ENCODE measurements around the gene COPG2. TPM values are rescaled to one million over a fixed set of nuclear protein-coding genes. Genes with fewer than 3 reads are reported as not detected.

The COPG2 gene
- total RNA-seq, 1 donor from 2014 or later = 17.9 TPM

DNA sequence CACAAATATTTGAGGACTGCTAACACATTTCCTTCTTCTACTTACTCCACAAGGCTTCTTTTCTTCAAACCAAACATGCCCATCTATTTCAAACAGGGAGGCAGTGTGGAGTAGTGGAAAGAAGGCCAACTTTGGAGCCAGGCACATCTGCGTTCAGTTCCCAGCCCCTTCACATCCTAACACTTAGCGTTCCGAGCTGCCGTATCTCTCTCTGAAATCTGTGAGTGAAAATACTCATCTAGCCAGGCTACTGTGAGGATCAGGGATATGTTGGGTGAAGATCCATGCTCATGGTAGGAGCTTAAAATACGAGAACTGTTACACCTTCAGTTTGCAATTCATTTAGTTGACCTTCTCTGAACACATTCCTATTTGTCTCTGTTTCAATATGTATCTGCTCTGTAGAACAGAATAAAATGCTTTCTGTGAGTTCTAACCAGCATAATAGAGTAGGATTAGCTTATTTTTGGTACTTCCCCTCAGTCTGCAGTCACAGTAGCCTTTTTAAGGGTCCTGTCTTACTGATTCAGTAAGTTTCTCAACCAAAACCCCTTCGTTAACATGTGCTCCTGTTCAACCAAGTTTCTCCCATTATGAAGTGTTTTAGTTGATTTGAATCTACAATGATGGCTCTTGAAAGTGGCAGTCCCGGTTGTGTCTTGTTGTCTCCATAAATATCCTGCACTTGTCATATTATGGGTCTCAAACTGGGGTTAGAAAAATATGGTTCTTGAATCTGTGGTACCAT lies 180.0 kb downstream of the COPG2 start:
- intact Hi-C loops (cut with DNase I) = loop anchor here (5.0 kb wide), 2 partner anchors 211 to 234 kb away; no protein-coding TSS in a partner anchor
- DNase-seq (ENCODE audit: missing footprints) (no peak), ATAC-seq (no peak)

DNA sequence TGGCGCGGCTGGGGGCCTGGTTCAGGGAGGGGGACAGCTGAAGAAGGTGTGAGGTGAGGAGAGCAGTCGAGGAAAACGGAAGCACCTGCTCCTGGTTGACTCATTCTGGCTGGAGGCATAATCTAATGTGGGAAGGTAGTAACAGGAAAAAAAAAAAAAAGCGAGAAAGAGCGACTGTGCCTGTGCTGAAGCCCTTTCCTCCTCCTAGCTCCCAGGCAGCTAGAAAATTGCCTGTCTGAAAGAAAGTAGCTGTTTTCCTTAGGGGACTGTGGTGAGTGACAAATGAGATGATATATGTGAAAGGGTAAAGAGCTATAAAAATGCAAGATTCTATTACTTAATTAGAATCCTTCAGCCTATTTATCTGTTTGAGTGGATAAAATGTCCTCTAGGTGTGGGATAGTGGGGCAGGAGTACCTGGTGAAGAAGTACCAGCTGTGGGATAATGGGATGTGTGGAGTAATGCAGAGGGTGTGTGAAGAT lies 181.6 kb downstream of the COPG2 start:
- ATAC-seq = no peak
- no peak for DNase-seq (ENCODE audit: missing footprints)
- intact Hi-C loops (cut with DNase I) = loop anchor here (5.0 kb wide), 2 partner anchors 210 to 235 kb away; no protein-coding TSS in a partner anchor

GRCh38 chr7:130486114-130486953 lies 182.2 kb downstream of the COPG2 start:
- ATAC-seq (peak; percentile 62), DNase-seq (ENCODE audit: missing footprints) (peak; percentile 79)
- intact Hi-C loops (cut with DNase I) = loop anchor here (5.0 kb wide), 2 partner anchors 209 to 236 kb away; no protein-coding TSS in a partner anchor

GRCh38 chr7:130485734-130486113 lies 182.8 kb downstream of the COPG2 start:
- ATAC-seq = no peak
- DNase-seq (ENCODE audit: missing footprints) = no peak
- intact Hi-C loops (cut with DNase I) = loop anchor here (5.0 kb wide), 2 partner anchors 208 to 237 kb away; no protein-coding TSS in a partner anchor

DNA sequence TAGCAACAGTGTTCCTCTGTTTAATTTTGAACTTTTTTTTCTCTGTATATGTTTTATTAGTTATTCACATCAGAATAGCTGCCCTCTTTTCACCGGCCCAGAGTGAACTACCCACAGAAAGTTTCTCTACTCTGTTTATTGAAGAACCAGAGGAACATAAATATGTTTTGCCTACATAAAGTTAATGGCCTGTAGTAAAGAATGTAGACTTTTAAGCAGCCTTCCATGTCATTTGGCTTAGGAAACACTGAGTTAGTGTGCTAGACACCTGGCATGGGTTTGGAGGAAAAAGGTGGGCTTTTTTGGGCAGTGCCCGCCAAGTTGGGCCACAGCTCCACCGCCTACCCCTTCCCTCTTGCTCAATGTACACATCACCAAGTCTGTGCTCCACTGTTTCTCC lies 185.5 kb downstream of the COPG2 start:
- ATAC-seq = no peak
- intact Hi-C loops (cut with DNase I) = no loop called here

DNA sequence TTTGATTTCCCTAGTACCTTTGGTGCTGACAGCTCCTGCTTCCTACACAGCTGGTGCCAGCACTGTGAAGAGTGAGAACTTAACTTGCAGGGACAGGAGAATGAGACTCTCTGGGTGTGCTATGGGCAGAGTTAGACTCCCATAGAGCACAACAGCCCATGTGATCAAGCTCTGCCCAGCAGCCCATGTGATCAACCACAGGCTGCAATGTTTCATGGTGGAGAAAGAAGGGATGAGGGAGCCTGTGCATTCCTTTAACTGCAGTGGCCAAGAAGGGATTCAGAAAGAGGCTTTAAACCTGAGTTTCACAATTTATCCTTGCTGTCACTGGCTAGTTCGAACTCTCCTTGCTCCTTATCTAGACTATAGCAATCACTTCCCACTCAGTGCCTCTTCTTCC lies 186.7 kb downstream of the COPG2 start:
- ATAC-seq = no peak
- no peak for DNase-seq (ENCODE audit: missing footprints)
- intact Hi-C loops (cut with DNase I) = no loop called here

More for the DNA sequence above, 185.5 kb downstream of the COPG2 start:
- no peak for DNase-seq (ENCODE audit: missing footprints)

DNA sequence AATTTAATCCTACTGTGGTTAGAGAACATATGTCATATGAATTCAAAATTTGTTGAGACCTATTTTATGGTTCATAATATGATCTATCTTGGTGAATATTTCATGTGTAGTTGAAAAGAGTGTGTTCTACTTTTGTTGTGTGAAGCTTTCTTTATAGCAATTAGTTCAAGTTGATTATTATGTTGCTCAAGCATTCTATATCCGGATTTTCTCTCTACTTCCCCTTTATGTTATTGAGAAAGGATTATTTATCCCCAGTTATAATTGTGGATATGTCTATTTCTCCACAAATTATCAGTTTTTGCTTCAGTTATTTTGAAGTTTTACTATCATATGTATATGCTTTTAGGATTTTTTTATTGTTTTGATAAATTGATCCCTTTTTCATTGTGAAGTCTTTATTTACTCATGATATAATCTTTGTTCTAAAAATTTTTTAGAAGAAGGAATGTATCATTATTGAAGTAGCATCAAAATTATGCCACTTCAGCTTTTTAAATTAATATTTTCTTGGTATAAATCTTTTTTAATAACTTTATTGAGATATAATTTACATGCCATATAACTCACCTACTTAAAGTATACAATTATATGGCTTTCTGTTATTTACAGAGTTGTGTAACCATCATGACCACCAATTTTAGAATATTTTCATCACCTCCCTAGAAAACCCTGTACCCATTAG lies 188.7 kb downstream of the COPG2 start:
- intact Hi-C loops (cut with DNase I) = no loop called here
- DNase-seq (ENCODE audit: missing footprints) (no peak), ATAC-seq (no peak)

- DNase-seq (ENCODE audit: missing footprints) (no peak), ATAC-seq (no peak)
- intact Hi-C loops (cut with DNase I) = no loop called here
These were observed 189.6 kb downstream of the COPG2 start for GRCh38 chr7:130478991-130479390.

DNA sequence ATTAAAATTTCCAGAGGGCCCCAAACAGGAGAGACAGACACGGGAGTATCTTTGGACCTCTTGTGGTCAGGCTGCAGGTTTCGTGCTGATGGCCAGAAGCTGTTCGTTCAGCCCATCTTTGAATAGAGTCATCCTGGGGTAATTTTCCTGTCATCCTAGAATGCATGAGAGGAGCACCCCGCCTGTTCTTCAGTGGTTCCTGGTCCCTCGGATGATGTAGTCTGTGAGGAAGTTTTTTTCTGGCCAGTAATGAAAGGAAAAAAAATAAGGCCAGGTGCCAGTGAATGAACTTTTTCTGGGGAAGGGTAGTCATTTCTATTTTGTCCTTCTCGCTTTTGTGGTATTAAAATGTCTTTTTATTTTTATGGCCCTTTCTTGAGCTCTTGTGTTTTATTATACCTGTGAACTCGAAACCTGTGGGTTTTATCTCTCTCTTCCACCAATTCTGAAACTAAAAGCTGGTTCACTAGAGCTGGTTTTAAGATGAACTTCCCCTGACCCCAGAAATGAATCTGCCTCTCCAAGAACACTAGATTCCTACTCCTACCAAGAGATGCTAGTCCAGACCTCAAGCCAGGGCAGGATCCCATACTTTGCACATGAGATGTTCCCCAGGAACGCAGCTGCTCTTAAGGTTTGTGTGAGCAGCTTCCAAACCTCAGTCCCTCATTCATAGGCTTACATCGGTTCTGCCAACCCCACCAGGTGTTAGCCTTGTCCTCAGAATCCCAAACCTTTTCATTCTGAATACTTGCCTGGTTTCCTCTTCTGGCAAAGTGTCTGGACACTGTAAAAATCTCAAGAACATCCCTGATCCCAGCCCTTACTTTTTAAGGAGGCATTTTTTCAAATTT lies 192.0 kb downstream of the COPG2 start:
- DNase-seq (ENCODE audit: missing footprints) (no peak), ATAC-seq (no peak)
- intact Hi-C loops (cut with DNase I) = no loop called here

DNA sequence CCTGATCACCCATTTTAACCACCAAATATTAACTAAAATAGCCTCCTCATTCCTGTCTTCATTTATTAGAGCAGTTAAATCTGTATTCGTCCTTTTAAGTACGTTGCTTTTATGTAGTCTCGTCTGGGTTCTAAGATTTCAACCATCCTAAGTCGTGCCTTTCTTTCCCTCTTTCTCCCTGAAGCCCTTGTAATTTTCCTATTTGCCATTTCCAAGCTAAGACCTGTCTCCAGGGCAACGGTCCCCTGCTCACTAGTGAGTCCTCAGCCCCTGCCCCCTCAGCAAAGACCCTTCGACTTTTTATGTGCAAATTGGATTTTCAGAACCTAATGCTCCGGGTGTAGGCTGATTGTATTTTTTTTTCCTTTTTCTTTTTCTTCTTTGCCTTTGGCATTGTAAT lies 192.8 kb downstream of the COPG2 start:
- DNase-seq (ENCODE audit: missing footprints) (no peak), ATAC-seq (no peak)
- intact Hi-C loops (cut with DNase I) = no loop called here

DNA sequence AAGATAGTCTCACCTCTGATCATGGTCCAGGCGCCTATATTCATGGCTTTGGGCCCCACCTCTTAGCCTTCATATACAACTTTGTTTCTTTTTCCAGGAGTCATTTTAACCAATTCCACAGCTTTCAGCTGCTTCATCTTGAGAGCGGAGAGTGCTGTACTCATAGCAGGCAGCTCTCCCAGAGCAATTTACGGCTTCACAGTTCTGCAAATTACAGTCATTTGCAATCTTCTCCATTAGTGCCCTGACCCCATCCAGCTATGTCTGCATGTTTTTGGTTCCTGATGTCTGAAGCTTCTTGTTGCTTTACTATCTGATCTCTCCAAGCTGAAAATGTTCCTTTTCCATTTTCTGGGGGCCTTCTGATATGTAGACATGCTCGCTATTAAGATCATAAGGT lies 194.7 kb downstream of the COPG2 start:
- no peak for ATAC-seq
- intact Hi-C loops (cut with DNase I) = no loop called here
- DNase-seq (ENCODE audit: missing footprints) = no peak

DNA sequence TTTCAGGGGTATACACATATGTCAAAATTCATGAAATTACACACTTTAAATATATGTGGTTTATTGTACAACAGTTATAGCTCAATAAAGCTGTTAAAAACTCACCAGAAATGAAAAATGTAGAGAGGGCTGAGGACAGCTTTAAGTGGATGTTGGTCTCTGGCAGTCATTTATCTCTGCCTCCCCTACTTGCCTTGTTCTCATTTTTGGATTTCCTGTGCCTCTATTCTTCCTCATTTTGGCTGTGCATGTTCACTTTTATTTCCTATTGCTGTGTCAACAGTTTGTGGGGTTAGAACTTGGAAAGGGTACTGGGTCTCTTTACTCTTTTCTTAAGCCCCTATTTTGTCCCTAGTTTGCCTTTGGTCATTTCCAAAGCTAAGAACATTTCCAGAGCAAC lies 195.3 kb downstream of the COPG2 start:
- ATAC-seq (no peak), DNase-seq (ENCODE audit: missing footprints) (no peak)
- intact Hi-C loops (cut with DNase I) = no loop called here

- DNase-seq (ENCODE audit: missing footprints) (no peak), ATAC-seq (no peak)
- intact Hi-C loops (cut with DNase I) = no loop called here
These were observed 196.6 kb downstream of the COPG2 start for GRCh38 chr7:130471974-130472373.

DNA sequence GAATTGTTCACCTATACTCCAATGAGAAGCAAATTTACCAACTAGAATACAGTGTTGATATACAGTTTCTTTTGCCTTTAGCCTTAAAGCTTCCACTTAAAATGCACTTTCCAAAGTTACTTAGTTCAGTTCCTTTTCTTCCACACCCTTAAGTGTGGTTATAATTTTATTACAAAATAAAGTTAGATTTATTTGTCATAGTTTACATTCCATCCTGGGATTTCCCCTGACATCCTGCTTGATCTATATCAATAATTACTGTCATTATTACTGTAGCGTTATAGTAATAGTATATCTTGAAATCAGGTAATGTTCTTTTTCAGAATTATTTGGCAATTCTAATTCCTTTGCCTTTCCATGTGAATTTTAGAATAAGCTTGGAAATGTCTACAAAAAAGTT lies 199.9 kb downstream of the COPG2 start:
- intact Hi-C loops (cut with DNase I) = no loop called here
- ATAC-seq (no peak), DNase-seq (ENCODE audit: missing footprints) (no peak)

DNA sequence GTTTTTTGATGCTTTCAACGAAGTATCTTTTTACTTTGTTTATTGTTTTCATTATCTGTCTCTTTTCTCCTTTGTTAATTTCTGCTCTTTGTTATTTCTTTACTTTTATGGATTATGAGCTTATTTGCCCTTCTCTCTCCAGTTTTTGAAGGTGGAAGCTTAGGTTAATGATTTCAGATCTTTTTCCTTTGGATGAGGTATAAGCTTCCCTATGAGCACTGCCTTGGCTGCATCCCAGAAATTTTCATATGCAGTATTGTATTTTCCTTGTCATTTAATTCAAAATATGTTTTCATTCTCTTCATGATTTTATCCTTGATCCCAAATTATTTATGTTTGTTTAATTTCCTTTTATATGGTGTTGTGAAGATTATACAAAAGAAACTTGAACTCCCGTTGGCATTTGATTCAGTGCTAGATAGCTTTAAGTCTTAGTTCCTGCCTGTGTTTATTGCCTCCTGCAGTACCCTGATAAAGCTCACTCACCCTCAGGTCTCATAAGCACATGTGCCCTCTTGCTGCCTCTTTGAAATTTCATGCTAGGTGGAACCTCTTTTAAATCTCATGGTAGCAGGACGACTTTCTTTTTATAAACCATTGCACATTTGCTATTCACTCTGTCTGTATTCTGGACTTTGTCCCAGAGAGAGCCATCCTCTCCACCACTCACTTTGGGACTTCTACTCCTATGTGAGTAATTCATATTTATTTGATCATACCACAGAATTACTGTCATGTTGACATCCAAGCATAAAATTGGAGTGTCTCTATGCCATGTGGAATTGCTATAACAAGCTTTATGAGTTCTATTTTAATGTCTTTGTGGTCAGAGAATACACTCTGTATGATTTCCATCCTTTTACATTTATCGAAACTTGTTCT lies 204.8 kb downstream of the COPG2 start:
- DNase-seq (ENCODE audit: missing footprints) (no peak), ATAC-seq (no peak)
- intact Hi-C loops (cut with DNase I) = no loop called here

DNA sequence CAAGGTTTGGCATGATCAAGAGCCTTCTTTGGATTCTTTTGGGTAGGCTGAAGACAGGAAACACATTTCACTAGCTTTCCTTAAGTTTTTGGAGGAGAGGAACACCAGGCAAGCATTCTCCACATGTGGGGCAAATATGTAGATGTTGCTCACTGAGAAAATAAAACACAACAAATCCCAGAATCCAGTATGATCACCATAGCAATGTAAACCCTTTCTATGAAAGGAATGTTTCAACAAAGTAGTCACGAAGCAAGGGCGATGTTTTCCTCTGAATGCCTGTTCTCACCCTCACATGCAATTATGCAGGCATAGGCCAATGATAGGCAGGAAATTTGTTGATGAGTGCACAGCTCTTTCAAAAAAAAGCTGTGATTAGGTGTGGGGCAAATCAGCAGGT lies 207.3 kb downstream of the COPG2 start:
- no peak for ATAC-seq
- intact Hi-C loops (cut with DNase I) = no loop called here
- DNase-seq (ENCODE audit: missing footprints) = no peak

- intact Hi-C loops (cut with DNase I) = no loop called here
- no peak for ATAC-seq
These were observed 210.3 kb downstream of the COPG2 start for GRCh38 chr7:130458257-130458656.

More at GRCh38 chr7:130458257-130458656, 210.3 kb downstream of the COPG2 start:
- DNase-seq (ENCODE audit: missing footprints) = no peak
